ENCODE data around the gene BRMS1. TPM values are rescaled to one million over a fixed set of nuclear protein-coding genes. Genes with fewer than 3 reads are reported as not detected.

BRMS1 gene
- total RNA-seq, 1 experiment from 2014 or later, result 32.0 TPM

GRCh38 chr11:66331542-66332370 lies 13.1 kb downstream of the BRMS1 start:
- no peak overlapping the region for H3K27ac ChIP-seq (ENCODE audit: low read length)

GRCh38 chr11:66330931-66331330 lies 14.0 kb downstream of the BRMS1 start:
- Histone ChIP-seq H3K27me3 (ENCODE audit: low read length) (no peaks in the 10 kb centered on the region), H4K20me1 (ENCODE audit: insufficient read depth, low read depth, low read length) (no peaks in the 10 kb centered on the region), H3K4me3 (ENCODE audit: low read length) (no peak overlapping the region), H3K9ac (ENCODE audit: low read length) (no peak overlapping the region), H3K27ac (ENCODE audit: low read length) (no peak overlapping the region), H2AFZ (ENCODE audit: low read length) (no peak overlapping the region), H3K4me1 (ENCODE audit: low read length) (peaks cover 16% of the 10 kb centered on the region), H3K9me3 (ENCODE audit: low read length) (no peaks in the 10 kb centered on the region), H3K79me2 (ENCODE audit: low read length) (no peaks in the 10 kb centered on the region), H3K36me3 (ENCODE audit: insufficient read depth, low read length) (no peaks in the 10 kb centered on the region), H3K4me2 (ENCODE audit: low read depth, low read length, poor library complexity, severe bottlenecking) (no peak overlapping the region), H3K9me2 (replicated peaks; ENCODE audit: insufficient read depth, low read length) (no peaks in the 10 kb centered on the region)
- DNase-seq, result no peak

More at GRCh38 chr11:66331542-66332370, 13.1 kb downstream of the BRMS1 start:
- Histone ChIP-seq H3K4me2 (ENCODE audit: low read depth, low read length, poor library complexity, severe bottlenecking) (no peak overlapping the region), H3K27me3 (ENCODE audit: low read length) (no peaks in the 10 kb centered on the region), H3K4me3 (ENCODE audit: low read length) (no peak overlapping the region), H2AFZ (ENCODE audit: low read length) (no peak overlapping the region), H3K4me1 (ENCODE audit: low read length) (peaks cover 19% of the 10 kb centered on the region), H4K20me1 (ENCODE audit: insufficient read depth, low read depth, low read length) (no peaks in the 10 kb centered on the region), H3K79me2 (ENCODE audit: low read length) (no peaks in the 10 kb centered on the region), H3K36me3 (ENCODE audit: insufficient read depth, low read length) (no peaks in the 10 kb centered on the region), H3K9me3 (ENCODE audit: low read length) (no peaks in the 10 kb centered on the region), H3K9ac (ENCODE audit: low read length) (no peak overlapping the region), H3K9me2 (replicated peaks; ENCODE audit: insufficient read depth, low read length) (no peaks in the 10 kb centered on the region)
- no peak for DNase-seq

GRCh38 chr11:66329165-66329673 lies 15.7 kb downstream of the BRMS1 start:
- no peak overlapping the region for H3K4me3 ChIP-seq (ENCODE audit: low read length)
- H3K4me1 ChIP-seq (ENCODE audit: low read length), result peaks cover 16% of the 10 kb centered on the region
- no peak overlapping the region for H3K4me2 ChIP-seq (ENCODE audit: low read depth, low read length, poor library complexity, severe bottlenecking)
- no peaks in the 10 kb centered on the region for H3K36me3 ChIP-seq (ENCODE audit: insufficient read depth, low read length)
- H3K9me2 ChIP-seq (replicated peaks; ENCODE audit: insufficient read depth, low read length), result no peaks in the 10 kb centered on the region
- H4K20me1 ChIP-seq (ENCODE audit: insufficient read depth, low read depth, low read length), result no peaks in the 10 kb centered on the region
- no peak overlapping the region for H2AFZ ChIP-seq (ENCODE audit: low read length)
- H3K79me2 ChIP-seq (ENCODE audit: low read length), result no peaks in the 10 kb centered on the region
- H3K27me3 ChIP-seq (ENCODE audit: low read length), result no peaks in the 10 kb centered on the region
- DNase-seq, result no peak
- no peak overlapping the region for H3K9ac ChIP-seq (ENCODE audit: low read length)
- H3K27ac ChIP-seq (ENCODE audit: low read length), result no peak overlapping the region
- H3K9me3 ChIP-seq (ENCODE audit: low read length), result no peaks in the 10 kb centered on the region

- DNase-seq, result peak; percentile 93
- Histone ChIP-seq H3K4me3 (ENCODE audit: low read length) (peak overlapping the region; percentile 52), H3K4me1 (ENCODE audit: low read length) (peaks cover 16% of the 10 kb centered on the region), H3K27ac (ENCODE audit: low read length) (no peak overlapping the region), H4K20me1 (ENCODE audit: insufficient read depth, low read depth, low read length) (no peaks in the 10 kb centered on the region), H3K9me2 (replicated peaks; ENCODE audit: insufficient read depth, low read length) (no peaks in the 10 kb centered on the region), H3K9ac (ENCODE audit: low read length) (peak overlapping the region; percentile 55), H3K27me3 (ENCODE audit: low read length) (no peaks in the 10 kb centered on the region), H2AFZ (ENCODE audit: low read length) (peak overlapping the region; percentile 85), H3K79me2 (ENCODE audit: low read length) (no peaks in the 10 kb centered on the region), H3K4me2 (ENCODE audit: low read depth, low read length, poor library complexity, severe bottlenecking) (peak overlapping the region; percentile 83), H3K9me3 (ENCODE audit: low read length) (no peaks in the 10 kb centered on the region), H3K36me3 (ENCODE audit: insufficient read depth, low read length) (no peaks in the 10 kb centered on the region)
Observed at GRCh38 chr11:66328302-66329144, 16.4 kb downstream of the BRMS1 start.

- Histone ChIP-seq H3K4me2 (ENCODE audit: low read depth, low read length, poor library complexity, severe bottlenecking) (peak overlapping the region; percentile 83), H3K4me3 (ENCODE audit: low read length) (no peak overlapping the region)
- no peak for DNase-seq
Observed at GRCh38 chr11:66328031-66328301, 16.9 kb downstream of the BRMS1 start.

GRCh38 chr11:66327171-66328030 lies 17.5 kb downstream of the BRMS1 start:
- Histone ChIP-seq H3K9me2 (replicated peaks; ENCODE audit: insufficient read depth, low read length) (no peaks in the 10 kb centered on the region), H2AFZ (ENCODE audit: low read length) (no peak overlapping the region), H3K36me3 (ENCODE audit: insufficient read depth, low read length) (no peaks in the 10 kb centered on the region), H3K4me3 (ENCODE audit: low read length) (no peak overlapping the region), H3K9ac (ENCODE audit: low read length) (peak overlapping the region; percentile 18; the same call in 1 of the 2 replicates), H3K27ac (ENCODE audit: low read length) (no peak overlapping the region), H4K20me1 (ENCODE audit: insufficient read depth, low read depth, low read length) (no peaks in the 10 kb centered on the region), H3K27me3 (ENCODE audit: low read length) (no peaks in the 10 kb centered on the region), H3K4me2 (ENCODE audit: low read depth, low read length, poor library complexity, severe bottlenecking) (no peak overlapping the region), H3K9me3 (ENCODE audit: low read length) (no peaks in the 10 kb centered on the region), H3K79me2 (ENCODE audit: low read length) (no peaks in the 10 kb centered on the region), H3K4me1 (ENCODE audit: low read length) (peaks cover 16% of the 10 kb centered on the region)
- no peak for DNase-seq

More at GRCh38 chr11:66328031-66328301, 16.9 kb downstream of the BRMS1 start:
- Histone ChIP-seq H3K36me3 (ENCODE audit: insufficient read depth, low read length) (no peaks in the 10 kb centered on the region), H3K9me3 (ENCODE audit: low read length) (no peaks in the 10 kb centered on the region), H3K27ac (ENCODE audit: low read length) (no peak overlapping the region), H2AFZ (ENCODE audit: low read length) (peak overlapping the region; percentile 85; the same call in 1 of the 2 replicates), H3K9me2 (replicated peaks; ENCODE audit: insufficient read depth, low read length) (no peaks in the 10 kb centered on the region), H3K27me3 (ENCODE audit: low read length) (no peaks in the 10 kb centered on the region), H3K4me1 (ENCODE audit: low read length) (peaks cover 16% of the 10 kb centered on the region), H3K9ac (ENCODE audit: low read length) (peak overlapping the region; percentile 18; the same call in 1 of the 2 replicates), H4K20me1 (ENCODE audit: insufficient read depth, low read depth, low read length) (no peaks in the 10 kb centered on the region), H3K79me2 (ENCODE audit: low read length) (no peaks in the 10 kb centered on the region)

DNA sequence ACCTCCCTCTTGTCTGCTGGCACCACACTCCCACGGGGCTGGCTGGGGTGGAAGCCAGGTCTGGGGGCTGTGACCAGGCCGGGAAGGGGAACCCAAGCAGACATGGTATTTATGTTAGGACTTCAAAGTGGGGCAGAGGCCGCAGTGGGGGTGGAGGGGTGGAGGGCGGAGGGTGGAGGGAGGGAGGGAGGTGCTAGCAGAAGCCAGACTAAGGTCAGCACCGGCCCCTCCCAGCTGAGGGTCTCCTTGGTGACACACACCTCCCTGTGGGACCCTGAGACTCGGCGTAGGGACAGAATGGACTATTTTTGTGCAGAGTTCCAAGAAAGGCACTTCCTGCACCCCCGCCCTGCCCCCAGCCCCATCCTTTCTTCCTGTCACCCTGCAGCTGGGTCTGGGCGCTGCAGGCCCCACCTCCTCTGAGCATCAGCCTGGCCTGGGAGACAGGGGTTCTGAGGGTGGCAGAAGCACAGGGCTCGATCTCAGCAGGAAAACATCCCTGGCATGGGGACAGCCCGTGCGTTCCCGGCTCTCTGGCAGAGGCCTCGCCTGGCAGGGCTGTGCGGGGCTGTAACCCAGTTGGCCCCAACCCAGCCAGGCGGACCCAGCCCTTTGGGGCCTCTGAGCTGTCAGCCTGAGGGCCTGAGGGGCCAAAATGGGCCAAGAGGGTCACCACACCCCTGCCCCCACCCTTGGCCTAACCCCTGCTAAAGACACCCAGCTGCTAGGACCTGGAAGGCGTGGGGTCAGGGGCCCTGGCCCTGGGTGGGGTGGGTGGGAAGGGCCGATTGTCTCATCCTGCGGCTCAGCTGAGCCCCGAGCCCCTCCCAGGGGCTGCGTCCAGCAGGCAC lies 18.4 kb downstream of the BRMS1 start:
- H3K9me2 ChIP-seq (replicated peaks; ENCODE audit: insufficient read depth, low read length), result no peaks in the 10 kb centered on the region
- no peak overlapping the region for H3K27ac ChIP-seq (ENCODE audit: low read length)
- H3K79me2 ChIP-seq (ENCODE audit: low read length), result no peaks in the 10 kb centered on the region
- H3K9ac ChIP-seq (ENCODE audit: low read length), result no peak overlapping the region
- H3K4me2 ChIP-seq (ENCODE audit: low read depth, low read length, poor library complexity, severe bottlenecking), result no peak overlapping the region
- DNase-seq, result no peak
- no peaks in the 10 kb centered on the region for H3K27me3 ChIP-seq (ENCODE audit: low read length)
- no peaks in the 10 kb centered on the region for H3K36me3 ChIP-seq (ENCODE audit: insufficient read depth, low read length)
- H3K4me3 ChIP-seq (ENCODE audit: low read length), result no peak overlapping the region
- H3K9me3 ChIP-seq (ENCODE audit: low read length), result no peaks in the 10 kb centered on the region
- H2AFZ ChIP-seq (ENCODE audit: low read length), result no peak overlapping the region
- peaks cover 16% of the 10 kb centered on the region for H3K4me1 ChIP-seq (ENCODE audit: low read length)
- no peaks in the 10 kb centered on the region for H4K20me1 ChIP-seq (ENCODE audit: insufficient read depth, low read depth, low read length)
